PFSK-1 (cell line): Measurements from ENCODE around the gene CCDC30.

Source experiments
- FOXP2 ChIP-seq: optimal IDR thresholded peaks from 2 replicates; pipeline ENCODE3; 2011; ENCODE audit warnings: borderline replicate concordance, control low read depth, inconsistent platforms; ENCODE audit not compliant: insufficient read depth; ENCODE audit errors: extremely low read length, extremely low read depth
- POLR2AphosphoS5 ChIP-seq: IDR thresholded peaks from 2 replicates; pipeline ENCODE4 v1.6.1; 2012; ENCODE audit warnings: low read depth, mild to moderate bottlenecking, control low read depth, low read length, moderate library complexity
- REST ChIP-seq, 2 experiments: IDR thresholded peaks; 2 replicates each; pipeline versions ENCODE4 v1.6.1 to v1.8.0; 2011 to 2012; ENCODE audit warnings: low read depth in 2 of 2, low read length in 2 of 2, control low read depth in 1 of 2, inconsistent platforms in 1 of 2, mild to moderate bottlenecking in 1 of 2, moderate library complexity in 1 of 2; ENCODE audit not compliant: insufficient read depth in 1 of 2
- SIN3A ChIP-seq: IDR thresholded peaks from 2 replicates; pipeline ENCODE4 v1.6.1; 2012; ENCODE audit warnings: mild to moderate bottlenecking, low read length, moderate library complexity, borderline replicate concordance; ENCODE audit not compliant: insufficient read depth
- TAF1 ChIP-seq: IDR thresholded peaks from 2 replicates; pipeline ENCODE4 v1.6.1; 2012; ENCODE audit warnings: low read length, control low read depth, borderline replicate concordance; ENCODE audit not compliant: insufficient read depth

CCDC30 gene

GRCh38 chr1:42476605-42477004 is 13.5 kb downstream of the CCDC30 start:
- TF ChIP-seq TAF1 (no peak), REST (IDR thresholded peaks at IDR 0.05; ENCODE audit: insufficient read depth in 1 of 2, low read depth in 2 of 2, low read length in 2 of 2) (no peak), SIN3A (no peak), POLR2AphosphoS5 (no peak), FOXP2 (no peak)

GRCh38 chr1:42477775-42478174 is 14.7 kb downstream of the CCDC30 start:
- TF ChIP-seq SIN3A: no peak
- TF ChIP-seq POLR2AphosphoS5: no peak
- TF ChIP-seq TAF1: no peak
- no peak for TF ChIP-seq FOXP2

GRCh38 chr1:42479621-42480020 is 16.5 kb downstream of the CCDC30 start:
- TF ChIP-seq TAF1 (no peak), REST (IDR thresholded peaks at IDR 0.05; ENCODE audit: insufficient read depth in 1 of 2, low read depth in 2 of 2, low read length in 2 of 2) (no peak), SIN3A (no peak), FOXP2 (no peak), POLR2AphosphoS5 (no peak)

- TF ChIP-seq TAF1: no peak
- no peak for TF ChIP-seq POLR2AphosphoS5
- TF ChIP-seq REST (IDR thresholded peaks at IDR 0.05; ENCODE audit: insufficient read depth in 1 of 2, low read depth in 2 of 2, low read length in 2 of 2): no peak
- no peak for TF ChIP-seq SIN3A
- no peak for TF ChIP-seq FOXP2
Measured at GRCh38 chr1:42480921-42481320, 17.8 kb downstream of the CCDC30 start.

- TF ChIP-seq FOXP2 (no peak), SIN3A (no peak), REST (IDR thresholded peaks at IDR 0.05; ENCODE audit: insufficient read depth in 1 of 2, low read depth in 2 of 2, low read length in 2 of 2) (no peak)
Measured at GRCh38 chr1:42482635-42483153, 19.6 kb downstream of the CCDC30 start.

- TF ChIP-seq POLR2AphosphoS5: no peak
- no peak for TF ChIP-seq SIN3A
- TF ChIP-seq TAF1: no peak
- TF ChIP-seq REST (IDR thresholded peaks at IDR 0.05; ENCODE audit: insufficient read depth in 1 of 2, low read depth in 2 of 2, low read length in 2 of 2): no peak
- no peak for TF ChIP-seq FOXP2
Measured at GRCh38 chr1:42484382-42484781, 21.3 kb downstream of the CCDC30 start.
